Smooth muscle cell (in vitro differentiated cells): ENCODE measurements around the gene ACSS2. TPM values are rescaled to one million over a fixed set of nuclear protein-coding genes. Genes with fewer than 3 reads are reported as not detected.

Experiments
- DNase-seq: peaks from one replicate; lab custom pipeline; 2025; ENCODE audit not compliant: unreplicated experiment; lab: John Stamatoyannopoulos, UW
- H2AFZ ChIP-seq: fragments of 200-600 bp; sonication (generic); 2 replicates; pipeline ENCODE4 v1.6.0; 2016; ENCODE audit warnings: antibody characterized with exemption, low read depth, mild to moderate bottlenecking
- H3F3A ChIP-seq: fragments of 200-600 bp; sonication (generic); 2 replicates; pipeline ENCODE4 v1.6.0; 2017; ENCODE audit warnings: antibody characterized with exemption, low read depth
- H3K27ac ChIP-seq: fragments of 200-600 bp; sonication (generic); 2 replicates; pipeline ENCODE4 v1.5.1; 2016; ENCODE audit warnings: low read depth, mild to moderate bottlenecking
- H3K27me3 ChIP-seq: fragments of 200-600 bp; sonication (generic); 2 replicates; pipeline ENCODE4 v1.6.1; 2016; ENCODE audit warnings: low read depth, mild to moderate bottlenecking
- H3K36me3 ChIP-seq: fragments of 200-600 bp; sonication (generic); 2 replicates; pipeline ENCODE4 v1.5.1; 2016; ENCODE audit warnings: low read depth
- H3K4me1 ChIP-seq: fragments of 200-600 bp; sonication (generic); 2 replicates; pipeline ENCODE4 v1.5.1; 2016; ENCODE audit warnings: low read depth
- H3K4me2 ChIP-seq: fragments of 200-600 bp; sonication (generic); 2 replicates; pipeline ENCODE4 v1.6.0; 2016; ENCODE audit warnings: mild to moderate bottlenecking
- H3K4me3 ChIP-seq: fragments of 200-600 bp; sonication (generic); 2 replicates; pipeline ENCODE4 v1.5.1; 2016; ENCODE audit warnings: mild to moderate bottlenecking
- H3K79me2 ChIP-seq: fragments of 200-600 bp; sonication (generic); 2 replicates; pipeline ENCODE4 v1.6.0; 2016; ENCODE audit warnings: low read depth, mild to moderate bottlenecking
- H3K9ac ChIP-seq: fragments of 200-600 bp; sonication (generic); 2 replicates; pipeline ENCODE4 v1.6.0; 2016; ENCODE audit warnings: low read depth
- H3K9me3 ChIP-seq: fragments of 200-600 bp; sonication (generic); replicated peaks from 2 replicates; pipeline ENCODE4 v1.5.1; 2016; ENCODE audit warnings: low read depth
- H4K20me1 ChIP-seq: fragments of 200-600 bp; sonication (generic); 2 replicates; pipeline ENCODE4 v1.6.0; 2016; ENCODE audit warnings: low read depth
- WGBS: methylation state at CpG from one replicate; pipeline ENCODE4 v1.1.7; 2016; ENCODE audit warnings: low lambda C conversion rate; 5-methylcytosine and 5-hydroxymethylcytosine counted together
- polyA plus RNA-seq: library from polyadenylated mRNA; unstranded; fragments of >200 nt; fragmentation: Nextera tagmentation; extraction: Ambion mirVana; gene quantifications from 2 replicates; pipeline ENCODE4 v1.2.1, GENCODE V29; 2016
- total RNA-seq: library from RNA; depleted of rRNA; stranded (reverse); fragments of >200 nt; gene quantifications from 2 replicates; pipeline ENCODE4 v1.2.3, GENCODE V29; 2014
- TF ChIP-seq, protein P1 (sequence below): fragments of 200-600 bp; sonication (generic); IDR thresholded peaks from 2 replicates; pipeline ENCODE4 v1.5.1; 2017; ENCODE audit warnings: borderline replicate concordance, mild to moderate bottlenecking, antibody characterized with exemption; ENCODE audit not compliant: insufficient read depth, poor library complexity, severe bottlenecking

Gene ACSS2
- total and polyA plus RNA-seq, 2 experiments from 2014 or later, result 35.1 to 37.7 TPM

DNA sequence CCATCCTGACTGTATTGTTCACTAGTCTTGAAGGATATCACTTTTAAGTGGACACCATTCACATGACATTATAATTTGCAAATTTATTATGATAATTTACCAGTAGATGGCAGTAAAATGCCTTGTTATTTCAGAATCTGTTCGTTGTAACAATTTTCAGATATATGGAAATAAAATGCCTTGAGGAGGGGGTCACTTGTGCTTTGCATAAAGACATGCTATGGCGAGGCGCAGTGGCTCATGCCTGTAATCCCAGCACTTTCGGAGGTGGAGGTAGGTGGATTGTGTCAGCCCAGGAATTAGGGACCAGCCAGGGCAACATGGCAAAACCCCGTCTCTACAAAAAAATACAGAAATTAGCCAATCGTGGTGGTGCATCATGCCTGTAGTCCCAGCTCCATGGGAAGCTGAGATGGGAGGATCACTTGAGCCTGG lies 41.9 kb upstream of the ACSS2 start:
- TF ChIP-seq, protein P1, sequence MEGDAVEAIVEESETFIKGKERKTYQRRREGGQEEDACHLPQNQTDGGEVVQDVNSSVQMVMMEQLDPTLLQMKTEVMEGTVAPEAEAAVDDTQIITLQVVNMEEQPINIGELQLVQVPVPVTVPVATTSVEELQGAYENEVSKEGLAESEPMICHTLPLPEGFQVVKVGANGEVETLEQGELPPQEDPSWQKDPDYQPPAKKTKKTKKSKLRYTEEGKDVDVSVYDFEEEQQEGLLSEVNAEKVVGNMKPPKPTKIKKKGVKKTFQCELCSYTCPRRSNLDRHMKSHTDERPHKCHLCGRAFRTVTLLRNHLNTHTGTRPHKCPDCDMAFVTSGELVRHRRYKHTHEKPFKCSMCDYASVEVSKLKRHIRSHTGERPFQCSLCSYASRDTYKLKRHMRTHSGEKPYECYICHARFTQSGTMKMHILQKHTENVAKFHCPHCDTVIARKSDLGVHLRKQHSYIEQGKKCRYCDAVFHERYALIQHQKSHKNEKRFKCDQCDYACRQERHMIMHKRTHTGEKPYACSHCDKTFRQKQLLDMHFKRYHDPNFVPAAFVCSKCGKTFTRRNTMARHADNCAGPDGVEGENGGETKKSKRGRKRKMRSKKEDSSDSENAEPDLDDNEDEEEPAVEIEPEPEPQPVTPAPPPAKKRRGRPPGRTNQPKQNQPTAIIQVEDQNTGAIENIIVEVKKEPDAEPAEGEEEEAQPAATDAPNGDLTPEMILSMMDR, result peak; percentile 48
- WGBS, result 70% methylated on average over 6 of the region's 6 CpGs
- H3K9ac ChIP-seq, result no peak overlapping the region
- no peak overlapping the region for H3K4me2 ChIP-seq
- no peaks in the 10 kb centered on the region for H4K20me1 ChIP-seq
- no peaks in the 10 kb centered on the region for H3F3A ChIP-seq
- peaks cover 9% of the 10 kb centered on the region for H3K27me3 ChIP-seq
- no peaks in the 10 kb centered on the region for H3K36me3 ChIP-seq
- no peaks in the 10 kb centered on the region for H3K79me2 ChIP-seq
- H2AFZ ChIP-seq, result no peak overlapping the region
- H3K9me3 ChIP-seq, result no peaks in the 10 kb centered on the region
- H3K4me1 ChIP-seq, result no peaks in the 10 kb centered on the region
- H3K27ac ChIP-seq, result no peak overlapping the region
- no peak overlapping the region for H3K4me3 ChIP-seq
- no peak for DNase-seq

DNA sequence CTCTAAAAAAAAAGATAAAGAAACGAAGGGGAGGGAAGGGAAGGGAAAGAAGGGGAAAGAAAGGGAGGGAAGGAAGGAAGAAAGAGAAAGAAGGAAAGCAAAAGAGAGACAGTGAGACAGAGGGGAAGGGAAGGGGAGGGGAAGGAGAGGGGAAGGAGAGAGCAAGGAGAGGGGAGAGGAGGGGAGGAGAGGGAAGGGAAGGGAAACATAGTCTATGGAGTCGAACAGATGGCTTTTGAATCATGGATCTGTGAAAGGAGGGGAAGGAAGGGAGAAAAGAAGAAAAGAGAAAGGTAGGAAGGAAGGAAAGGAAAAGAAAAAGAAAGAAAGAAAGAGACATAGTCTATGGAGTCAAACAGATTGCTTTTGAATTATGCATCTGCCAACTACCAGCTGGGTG lies 34.3 kb upstream of the ACSS2 start:
- Histone ChIP-seq H3K79me2 (no peaks in the 10 kb centered on the region), H3K27me3 (no peaks in the 10 kb centered on the region), H3K4me2 (no peak overlapping the region), H3F3A (no peaks in the 10 kb centered on the region), H4K20me1 (no peaks in the 10 kb centered on the region), H3K36me3 (no peaks in the 10 kb centered on the region), H3K27ac (no peak overlapping the region), H3K4me3 (no peak overlapping the region), H3K9ac (no peak overlapping the region), H2AFZ (no peak overlapping the region), H3K4me1 (no peaks in the 10 kb centered on the region), H3K9me3 (no peaks in the 10 kb centered on the region)
- TF ChIP-seq, protein P1, result no peak
- WGBS, result 100% methylated on average over 2 of the region's 2 CpGs
- no peak for DNase-seq

DNA sequence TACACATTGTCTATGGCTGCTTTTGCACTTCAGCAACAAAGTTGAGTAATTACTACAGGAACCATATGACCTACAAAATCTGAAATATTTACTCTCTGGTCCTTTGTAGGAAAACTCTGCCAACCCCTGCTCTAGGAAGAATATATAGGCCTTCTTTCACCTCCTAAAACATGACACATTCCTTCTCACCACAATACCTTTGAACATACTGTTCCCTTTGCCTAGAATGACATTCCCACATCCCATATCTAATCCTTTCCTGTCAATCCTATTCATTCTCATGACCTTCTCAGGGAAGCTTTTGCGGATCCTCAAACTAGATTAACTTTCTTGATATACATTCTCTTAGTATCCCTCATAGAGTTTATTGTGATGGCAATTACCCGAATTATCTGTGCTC lies 33.0 kb upstream of the ACSS2 start:
- Histone ChIP-seq H4K20me1 (no peaks in the 10 kb centered on the region), H2AFZ (no peak overlapping the region), H3K4me3 (no peak overlapping the region), H3K9me3 (no peaks in the 10 kb centered on the region), H3K4me2 (no peak overlapping the region), H3K4me1 (no peaks in the 10 kb centered on the region), H3K27me3 (no peaks in the 10 kb centered on the region), H3K79me2 (no peaks in the 10 kb centered on the region), H3F3A (no peaks in the 10 kb centered on the region), H3K27ac (no peak overlapping the region), H3K36me3 (no peaks in the 10 kb centered on the region), H3K9ac (no peak overlapping the region)
- no peak for DNase-seq
- TF ChIP-seq, protein P1, result no peak
- WGBS, result 89% methylated on average over 2 of the region's 2 CpGs

DNA sequence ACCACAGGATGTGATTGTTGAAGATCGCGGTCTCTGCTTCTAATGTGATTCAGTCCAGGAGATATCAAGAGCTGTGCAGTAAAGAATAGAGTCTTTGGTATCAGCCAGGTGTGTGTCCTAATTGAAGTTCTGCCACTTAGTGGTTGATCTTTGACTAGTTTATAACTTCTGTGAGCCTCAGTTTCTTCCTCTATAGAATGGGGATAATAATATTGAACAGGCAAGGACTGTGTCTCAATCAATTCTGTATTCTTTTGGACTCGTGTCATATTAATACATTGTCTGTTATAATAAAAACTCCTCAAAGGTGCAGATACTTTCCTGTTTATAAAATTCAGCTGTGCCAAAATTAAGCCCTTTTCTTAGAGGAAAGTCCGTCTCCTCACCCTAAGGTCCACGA lies 27.8 kb upstream of the ACSS2 start:
- Histone ChIP-seq H2AFZ (no peak overlapping the region), H3K9me3 (no peaks in the 10 kb centered on the region), H3K27me3 (no peaks in the 10 kb centered on the region), H3K36me3 (no peaks in the 10 kb centered on the region), H3K4me3 (no peak overlapping the region), H4K20me1 (no peaks in the 10 kb centered on the region), H3K9ac (no peak overlapping the region), H3K4me2 (no peak overlapping the region), H3K79me2 (no peaks in the 10 kb centered on the region), H3K27ac (no peak overlapping the region), H3K4me1 (no peaks in the 10 kb centered on the region), H3F3A (no peaks in the 10 kb centered on the region)
- no peak for DNase-seq
- WGBS, result 98% methylated on average over 5 of the region's 5 CpGs
- TF ChIP-seq, protein P1, result no peak
